Right lung (tissue), 5 donors: Measurements from ENCODE around the gene DIP2C. TPM values are rescaled to one million over a fixed set of nuclear protein-coding genes. Genes with fewer than 3 reads are reported as not detected.
"Not testable (repeated sequence)": the region's sequence is repeated elsewhere in the genome, so short reads cannot be mapped to it uniquely, and the experiment has no call there.

Source experiments
- DNase-seq, 2 donors: peaks; one replicate each; pipeline ENCODE4 v3.0.0-alpha.2; 2013
- polyA plus RNA-seq, 5 donors: library from polyadenylated mRNA; unstranded; fragments of 120-200 nt; gene quantifications; one replicate each; pipeline versions ENCODE4 v1.2.1 to v1.2.3, GENCODE V29; 2013; ENCODE audit warnings: inconsistent platforms in 1 of 5, low replicate concordance in 1 of 5; ENCODE audit not compliant: insufficient read length in 5 of 5, insufficient read depth in 1 of 5

Gene DIP2C
- polyA plus RNA-seq, 5 donors = 15.8 to 20.3 (median 17.9) TPM

- no peak for DNase-seq
Observed at GRCh38 chr10:306675-307185, 382.7 kb downstream of the DIP2C start.

- no peak for DNase-seq
Observed at GRCh38 chr10:306007-306674, 383.3 kb downstream of the DIP2C start.

- no peak for DNase-seq
Observed at GRCh38 chr10:305034-305433, 384.4 kb downstream of the DIP2C start.

GRCh38 chr10:301536-301935, 387.9 kb downstream of the DIP2C start:
- DNase-seq = no peak

GRCh38 chr10:300580-300979, 388.9 kb downstream of the DIP2C start:
- DNase-seq = not testable (repeated sequence)

- DNase-seq = no peak
Observed at GRCh38 chr10:299969-300368, 389.5 kb downstream of the DIP2C start.

GRCh38 chr10:299512-299911, 390.0 kb downstream of the DIP2C start:
- DNase-seq = no peak

GRCh38 chr10:298033-298432, 391.4 kb downstream of the DIP2C start:
- DNase-seq = no peak

- DNase-seq = no peak
Observed at GRCh38 chr10:297567-297966, 391.9 kb downstream of the DIP2C start.

- no peak for DNase-seq
Observed at GRCh38 chr10:293636-294035, 395.8 kb downstream of the DIP2C start.

- no peak for DNase-seq
Observed at GRCh38 chr10:290026-290725, 399.3 kb downstream of the DIP2C start.

- DNase-seq = no peak
Observed at GRCh38 chr10:289581-289980, 399.9 kb downstream of the DIP2C start.

- no peak for DNase-seq
Observed at GRCh38 chr10:288316-289200, 400.9 kb downstream of the DIP2C start.

GRCh38 chr10:287814-288213, 401.7 kb downstream of the DIP2C start:
- DNase-seq = no peak

GRCh38 chr10:287026-287709, 402.3 kb downstream of the DIP2C start:
- DNase-seq = no peak

- no peak for DNase-seq
Observed at GRCh38 chr10:285216-285615, 404.3 kb downstream of the DIP2C start.

GRCh38 chr10:283916-284356, 405.5 kb downstream of the DIP2C start:
- no peak for DNase-seq

GRCh38 chr10:283140-283479, 406.4 kb downstream of the DIP2C start:
- DNase-seq = no peak

- no peak for DNase-seq
Observed at GRCh38 chr10:282294-283139, 407.0 kb downstream of the DIP2C start.

GRCh38 chr10:279655-280054, 409.8 kb downstream of the DIP2C start:
- DNase-seq = no peak

GRCh38 chr10:279232-279631, 410.2 kb downstream of the DIP2C start:
- DNase-seq = no peak
